ENCODE results near the gene ELF2. TPM values are rescaled to one million over a fixed set of nuclear protein-coding genes. Genes with fewer than 3 reads are reported as not detected.
"Not testable (repeated sequence)": the region's sequence is repeated elsewhere in the genome, so short reads cannot be mapped to it uniquely, and the experiment has no call there.

The ELF2 gene
- total RNA-seq, 3 donors from 2014 or later (not counting 1 experiment from before 2014, with no cell fraction given): 93.7 to 115 (median 114) TPM

DNA sequence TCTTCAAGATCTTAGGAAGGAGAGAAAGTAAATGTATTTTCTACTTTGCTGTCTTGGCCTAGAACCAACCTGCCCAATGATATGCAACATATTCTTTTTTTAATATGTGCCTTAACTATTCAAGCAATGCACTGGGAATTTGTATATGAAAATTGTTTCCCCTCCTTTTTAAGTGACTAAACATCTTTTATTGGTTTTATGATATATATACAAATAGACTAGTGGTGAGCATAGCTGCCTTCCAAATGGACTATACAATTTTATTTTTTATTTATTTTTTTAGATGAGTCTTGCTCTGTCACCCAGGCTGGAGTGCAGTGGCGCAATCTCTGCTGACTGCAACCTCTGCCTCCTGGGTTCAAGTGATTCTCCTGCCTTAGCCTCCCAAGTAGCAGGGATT, 151.2 kb downstream of the ELF2 start:
- TF ChIP-seq, protein P1, sequence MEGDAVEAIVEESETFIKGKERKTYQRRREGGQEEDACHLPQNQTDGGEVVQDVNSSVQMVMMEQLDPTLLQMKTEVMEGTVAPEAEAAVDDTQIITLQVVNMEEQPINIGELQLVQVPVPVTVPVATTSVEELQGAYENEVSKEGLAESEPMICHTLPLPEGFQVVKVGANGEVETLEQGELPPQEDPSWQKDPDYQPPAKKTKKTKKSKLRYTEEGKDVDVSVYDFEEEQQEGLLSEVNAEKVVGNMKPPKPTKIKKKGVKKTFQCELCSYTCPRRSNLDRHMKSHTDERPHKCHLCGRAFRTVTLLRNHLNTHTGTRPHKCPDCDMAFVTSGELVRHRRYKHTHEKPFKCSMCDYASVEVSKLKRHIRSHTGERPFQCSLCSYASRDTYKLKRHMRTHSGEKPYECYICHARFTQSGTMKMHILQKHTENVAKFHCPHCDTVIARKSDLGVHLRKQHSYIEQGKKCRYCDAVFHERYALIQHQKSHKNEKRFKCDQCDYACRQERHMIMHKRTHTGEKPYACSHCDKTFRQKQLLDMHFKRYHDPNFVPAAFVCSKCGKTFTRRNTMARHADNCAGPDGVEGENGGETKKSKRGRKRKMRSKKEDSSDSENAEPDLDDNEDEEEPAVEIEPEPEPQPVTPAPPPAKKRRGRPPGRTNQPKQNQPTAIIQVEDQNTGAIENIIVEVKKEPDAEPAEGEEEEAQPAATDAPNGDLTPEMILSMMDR (IDR thresholded peaks at IDR 0.05): no peak
- Histone ChIP-seq H3K9me3 (ENCODE audit: control insufficient read depth, insufficient read depth, low read length) (no peaks in the 10 kb centered on the region), H3K27ac (ENCODE audit: low read length) (no peak overlapping the region), H3K4me3 (ENCODE audit: low read length) (no peak overlapping the region), H3K36me3 (ENCODE audit: control insufficient read depth, insufficient read depth, low read length) (no peaks in the 10 kb centered on the region), H3K4me1 (ENCODE audit: control insufficient read depth, insufficient read depth, low read length) (peaks cover 2% of the 10 kb centered on the region), H3K27me3 (ENCODE audit: control insufficient read depth, insufficient read depth, low read length) (no peaks in the 10 kb centered on the region)
- no peak for ATAC-seq
- WGBS (ENCODE audit: insufficient coverage): 95% methylated on average over 1 of the region's 1 CpG
- H3K36me3 Mint-ChIP-seq: no peaks in the 10 kb centered on the region
- H3K27me3 Mint-ChIP-seq (ENCODE audit: low read depth in 2 of 2): no peaks in the 10 kb centered on the region
- no peak overlapping the region for H3K4me3 Mint-ChIP-seq
- no peaks in the 10 kb centered on the region for H3K9me3 Mint-ChIP-seq
- H3K27ac Mint-ChIP-seq: no peak overlapping the region
- peaks cover 3 to 6% of the 10 kb centered on the region in 2 donors for H3K4me1 Mint-ChIP-seq
- intact Hi-C loops (cut with micrococcal nuclease): no loop called here
- no peak for DNase-seq

- 97% methylated on average over 9 of the region's 9 CpGs for WGBS (ENCODE audit: insufficient coverage)
- H3K4me1 Mint-ChIP-seq: no peaks in the 10 kb centered on the region
- TF ChIP-seq, protein P1 (IDR thresholded peaks at IDR 0.05): no peak
These were observed 152.3 kb downstream of the ELF2 start for GRCh38 chr4:139024686-139025085.

GRCh38 chr4:139022835-139023234, 154.2 kb downstream of the ELF2 start:
- WGBS (ENCODE audit: insufficient coverage): 98% methylated on average over 5 of the region's 5 CpGs

More at GRCh38 chr4:139024686-139025085, 152.3 kb downstream of the ELF2 start:
- Mint-ChIP-seq H3K36me3 (no peaks in the 10 kb centered on the region), H3K27ac (peak overlapping the region in 1 of 2 donors; percentile 66), H3K4me3 (no peak overlapping the region), H3K27me3 (ENCODE audit: low read depth in 2 of 2) (no peaks in the 10 kb centered on the region), H3K9me3 (no peaks in the 10 kb centered on the region)
- intact Hi-C loops (cut with micrococcal nuclease): no loop called here
- H3K27ac ChIP-seq (ENCODE audit: low read length): no peak overlapping the region
- ATAC-seq (no peak), DNase-seq (no peak)
- H3K36me3 ChIP-seq (ENCODE audit: control insufficient read depth, insufficient read depth, low read length): no peaks in the 10 kb centered on the region
- H3K4me1 ChIP-seq (ENCODE audit: control insufficient read depth, insufficient read depth, low read length): no peaks in the 10 kb centered on the region
- no peaks in the 10 kb centered on the region for H3K27me3 ChIP-seq (ENCODE audit: control insufficient read depth, insufficient read depth, low read length)
- H3K9me3 ChIP-seq (ENCODE audit: control insufficient read depth, insufficient read depth, low read length): no peaks in the 10 kb centered on the region
- no peak overlapping the region for H3K4me3 ChIP-seq (ENCODE audit: low read length)

DNA sequence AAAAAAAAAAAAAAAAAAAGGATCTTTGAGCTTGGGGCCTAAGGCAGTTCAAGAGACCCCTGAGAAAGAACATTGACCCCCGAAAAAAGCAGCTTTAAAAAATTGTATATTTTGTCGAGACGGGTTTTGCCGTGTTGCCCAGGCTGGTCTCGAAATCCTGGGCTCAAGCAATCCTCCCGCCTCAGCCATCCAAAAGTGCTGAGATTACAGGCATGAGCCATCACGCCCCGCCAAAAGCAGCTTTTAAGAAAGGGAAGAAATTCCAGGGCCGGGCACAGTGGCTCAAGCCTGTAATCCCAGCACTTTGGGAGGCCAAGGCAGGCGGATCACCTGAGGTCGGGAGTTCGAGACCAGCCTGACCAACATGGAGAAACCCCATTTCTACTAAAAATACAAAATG, 155.9 kb downstream of the ELF2 start:
- WGBS (ENCODE audit: insufficient coverage): 96% methylated on average over 9 of the region's 12 CpGs
- H3K9me3 ChIP-seq (ENCODE audit: control insufficient read depth, insufficient read depth, low read length); H3K4me1 ChIP-seq (ENCODE audit: control insufficient read depth, insufficient read depth, low read length); H3K27me3 Mint-ChIP-seq (ENCODE audit: low read depth in 2 of 2); DNase-seq; H3K4me3 Mint-ChIP-seq; H3K4me1 Mint-ChIP-seq; ATAC-seq; intact Hi-C loops (cut with micrococcal nuclease); H3K36me3 ChIP-seq (ENCODE audit: control insufficient read depth, insufficient read depth, low read length); H3K27ac ChIP-seq (ENCODE audit: low read length); H3K9me3 Mint-ChIP-seq; H3K27me3 ChIP-seq (ENCODE audit: control insufficient read depth, insufficient read depth, low read length); H3K36me3 Mint-ChIP-seq; H3K27ac Mint-ChIP-seq; H3K4me3 ChIP-seq (ENCODE audit: low read length): not testable (repeated sequence)

More at GRCh38 chr4:139022835-139023234, 154.2 kb downstream of the ELF2 start:
- ATAC-seq: no peak
- no peaks in the 10 kb centered on the region for H3K4me1 ChIP-seq (ENCODE audit: control insufficient read depth, insufficient read depth, low read length)
- H3K27ac ChIP-seq (ENCODE audit: low read length): no peak overlapping the region
- no peaks in the 10 kb centered on the region for H3K27me3 ChIP-seq (ENCODE audit: control insufficient read depth, insufficient read depth, low read length)
- TF ChIP-seq, protein P1 (IDR thresholded peaks at IDR 0.05): no peak
- H3K9me3 ChIP-seq (ENCODE audit: control insufficient read depth, insufficient read depth, low read length): no peaks in the 10 kb centered on the region
- no peak overlapping the region for H3K4me3 ChIP-seq (ENCODE audit: low read length)
- H3K36me3 ChIP-seq (ENCODE audit: control insufficient read depth, insufficient read depth, low read length): no peaks in the 10 kb centered on the region
- Mint-ChIP-seq H3K27me3 (ENCODE audit: low read depth in 2 of 2) (no peaks in the 10 kb centered on the region), H3K36me3 (no peaks in the 10 kb centered on the region), H3K27ac (no peak overlapping the region), H3K9me3 (no peaks in the 10 kb centered on the region), H3K4me1 (no peaks in the 10 kb centered on the region), H3K4me3 (no peak overlapping the region)
- intact Hi-C loops (cut with micrococcal nuclease): no loop called here
- no peak for DNase-seq

Data from natural killer cell (primary cell).